PFSK-1 (cell line): ENCODE data around the gene DAB1.

Experiments used
- POLR2AphosphoS5 ChIP-seq: IDR thresholded peaks from 2 replicates; pipeline ENCODE4 v1.6.1; 2012; ENCODE audit warnings: low read depth, mild to moderate bottlenecking, control low read depth, low read length, moderate library complexity
- SIN3A ChIP-seq: IDR thresholded peaks from 2 replicates; pipeline ENCODE4 v1.6.1; 2012; ENCODE audit warnings: mild to moderate bottlenecking, low read length, moderate library complexity, borderline replicate concordance; ENCODE audit not compliant: insufficient read depth
- TAF1 ChIP-seq: IDR thresholded peaks from 2 replicates; pipeline ENCODE4 v1.6.1; 2012; ENCODE audit warnings: low read length, control low read depth, borderline replicate concordance; ENCODE audit not compliant: insufficient read depth
- TF ChIP-seq, protein P1 (sequence below), 2 experiments: IDR thresholded peaks; 2 replicates each; pipeline versions ENCODE4 v1.6.1 to v1.8.0; 2011 to 2012; ENCODE audit warnings: low read depth in 2 of 2, low read length in 2 of 2, control low read depth in 1 of 2, inconsistent platforms in 1 of 2, mild to moderate bottlenecking in 1 of 2, moderate library complexity in 1 of 2; ENCODE audit not compliant: insufficient read depth in 1 of 2

DNA sequence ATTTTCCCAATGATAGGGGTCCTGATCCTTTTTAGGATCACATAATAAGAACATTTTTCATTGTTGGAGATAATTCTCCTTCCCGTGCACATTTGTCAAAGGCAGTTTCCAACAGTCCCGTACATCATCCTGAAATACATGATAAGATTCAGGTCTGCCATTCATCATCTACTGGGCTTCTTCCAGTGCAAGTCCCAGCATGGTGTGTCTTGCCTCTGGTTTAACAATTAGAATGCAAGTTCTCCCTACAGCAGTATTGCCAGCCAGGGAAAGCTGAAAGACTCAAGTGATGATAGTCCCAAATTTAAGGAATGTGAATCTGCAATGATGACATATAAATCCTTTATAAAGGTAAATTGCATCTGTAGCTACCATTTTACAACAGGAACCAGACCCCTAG lies 146.2 kb downstream of the DAB1 start:
- TF ChIP-seq POLR2AphosphoS5: no peak
- TF ChIP-seq, protein P1, sequence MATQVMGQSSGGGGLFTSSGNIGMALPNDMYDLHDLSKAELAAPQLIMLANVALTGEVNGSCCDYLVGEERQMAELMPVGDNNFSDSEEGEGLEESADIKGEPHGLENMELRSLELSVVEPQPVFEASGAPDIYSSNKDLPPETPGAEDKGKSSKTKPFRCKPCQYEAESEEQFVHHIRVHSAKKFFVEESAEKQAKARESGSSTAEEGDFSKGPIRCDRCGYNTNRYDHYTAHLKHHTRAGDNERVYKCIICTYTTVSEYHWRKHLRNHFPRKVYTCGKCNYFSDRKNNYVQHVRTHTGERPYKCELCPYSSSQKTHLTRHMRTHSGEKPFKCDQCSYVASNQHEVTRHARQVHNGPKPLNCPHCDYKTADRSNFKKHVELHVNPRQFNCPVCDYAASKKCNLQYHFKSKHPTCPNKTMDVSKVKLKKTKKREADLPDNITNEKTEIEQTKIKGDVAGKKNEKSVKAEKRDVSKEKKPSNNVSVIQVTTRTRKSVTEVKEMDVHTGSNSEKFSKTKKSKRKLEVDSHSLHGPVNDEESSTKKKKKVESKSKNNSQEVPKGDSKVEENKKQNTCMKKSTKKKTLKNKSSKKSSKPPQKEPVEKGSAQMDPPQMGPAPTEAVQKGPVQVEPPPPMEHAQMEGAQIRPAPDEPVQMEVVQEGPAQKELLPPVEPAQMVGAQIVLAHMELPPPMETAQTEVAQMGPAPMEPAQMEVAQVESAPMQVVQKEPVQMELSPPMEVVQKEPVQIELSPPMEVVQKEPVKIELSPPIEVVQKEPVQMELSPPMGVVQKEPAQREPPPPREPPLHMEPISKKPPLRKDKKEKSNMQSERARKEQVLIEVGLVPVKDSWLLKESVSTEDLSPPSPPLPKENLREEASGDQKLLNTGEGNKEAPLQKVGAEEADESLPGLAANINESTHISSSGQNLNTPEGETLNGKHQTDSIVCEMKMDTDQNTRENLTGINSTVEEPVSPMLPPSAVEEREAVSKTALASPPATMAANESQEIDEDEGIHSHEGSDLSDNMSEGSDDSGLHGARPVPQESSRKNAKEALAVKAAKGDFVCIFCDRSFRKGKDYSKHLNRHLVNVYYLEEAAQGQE (IDR thresholded peaks at IDR 0.05; ENCODE audit: insufficient read depth in 1 of 2, low read depth in 2 of 2, low read length in 2 of 2): no peak
- TF ChIP-seq SIN3A: no peak
- TF ChIP-seq TAF1: no peak
